Osteocyte (in vitro differentiated cells): ENCODE results near the gene UPB1. TPM values are rescaled to one million over a fixed set of nuclear protein-coding genes. Genes with fewer than 3 reads are reported as not detected.

Source experiments
- DNase-seq: peaks from one replicate; pipeline ENCODE4 v3.0.0; 2021; ENCODE audit warnings: mixed read lengths; ENCODE audit not compliant: unreplicated experiment; ENCODE audit errors: extremely low spot score
- H3K27ac Mint-ChIP-seq: one replicate; pipeline ENCODE4 v1.8.0; 2021; ENCODE audit warnings: mild to moderate bottlenecking, mixed read lengths; ENCODE audit not compliant: unreplicated experiment
- H3K27me3 Mint-ChIP-seq: one replicate; pipeline ENCODE4 v1.8.0; 2021; ENCODE audit warnings: mixed read lengths; ENCODE audit not compliant: unreplicated experiment
- H3K36me3 Mint-ChIP-seq: one replicate; pipeline ENCODE4 v1.8.0; 2021; ENCODE audit warnings: mixed read lengths; ENCODE audit not compliant: unreplicated experiment
- H3K4me1 Mint-ChIP-seq: one replicate; pipeline ENCODE4 v1.8.0; 2021; ENCODE audit warnings: mixed read lengths; ENCODE audit not compliant: unreplicated experiment
- H3K4me3 Mint-ChIP-seq: one replicate; pipeline ENCODE4 v1.8.0; 2021; ENCODE audit warnings: mild to moderate bottlenecking, moderate library complexity, mixed read lengths; ENCODE audit not compliant: unreplicated experiment
- H3K9me3 Mint-ChIP-seq: one replicate; pipeline ENCODE4 v1.8.0; 2021; ENCODE audit warnings: mixed read lengths; ENCODE audit not compliant: unreplicated experiment
- total RNA-seq: library from RNA; stranded (reverse); gene quantifications from 2 replicates; pipeline ENCODE4 v1.2.1, GENCODE V29; 2021
- TF ChIP-seq, protein P1 (sequence below): fragments of 200-600 bp; sonication (generic); IDR thresholded peaks from 2 replicates; pipeline ENCODE4 v1.5.0; 2021; ENCODE audit warnings: antibody characterized with exemption, mild to moderate bottlenecking, moderate library complexity

UPB1 gene
- total RNA-seq, 1 donor from 2014 or later = not detected

DNA sequence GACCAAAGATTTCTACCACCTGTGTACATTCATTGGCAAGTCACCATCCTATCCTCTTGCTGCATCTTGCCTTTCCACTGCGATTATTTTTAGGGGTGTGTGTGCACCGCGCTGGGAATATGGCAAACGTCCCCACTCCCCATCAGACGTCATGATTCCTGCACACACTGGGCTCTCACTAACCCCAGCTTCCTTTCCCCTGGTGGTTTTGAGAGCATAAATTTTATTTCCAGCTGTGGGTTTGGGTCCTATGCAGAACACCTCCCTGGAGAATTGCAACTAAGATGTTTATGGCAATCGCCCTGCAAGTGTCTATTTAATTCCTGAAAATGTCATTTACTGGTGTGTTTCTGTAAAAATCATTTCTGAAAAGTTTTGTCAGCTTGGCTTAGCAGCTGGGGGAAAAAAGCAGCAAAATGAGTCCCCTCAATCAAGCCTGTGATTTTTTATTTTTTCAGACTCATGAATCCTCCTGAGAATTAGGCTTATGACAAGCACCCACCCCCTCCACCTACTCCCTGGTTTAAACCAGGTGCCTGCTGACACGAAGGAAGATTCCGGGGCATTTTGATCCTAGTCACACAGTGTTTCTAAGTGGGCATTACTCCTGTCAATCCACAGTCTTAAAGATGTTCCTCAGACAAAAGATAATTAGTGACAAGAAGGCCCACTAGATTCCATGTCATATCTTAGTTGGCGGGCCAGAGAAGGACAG, 23.8 kb downstream of the UPB1 start:
- TF ChIP-seq, protein P1, sequence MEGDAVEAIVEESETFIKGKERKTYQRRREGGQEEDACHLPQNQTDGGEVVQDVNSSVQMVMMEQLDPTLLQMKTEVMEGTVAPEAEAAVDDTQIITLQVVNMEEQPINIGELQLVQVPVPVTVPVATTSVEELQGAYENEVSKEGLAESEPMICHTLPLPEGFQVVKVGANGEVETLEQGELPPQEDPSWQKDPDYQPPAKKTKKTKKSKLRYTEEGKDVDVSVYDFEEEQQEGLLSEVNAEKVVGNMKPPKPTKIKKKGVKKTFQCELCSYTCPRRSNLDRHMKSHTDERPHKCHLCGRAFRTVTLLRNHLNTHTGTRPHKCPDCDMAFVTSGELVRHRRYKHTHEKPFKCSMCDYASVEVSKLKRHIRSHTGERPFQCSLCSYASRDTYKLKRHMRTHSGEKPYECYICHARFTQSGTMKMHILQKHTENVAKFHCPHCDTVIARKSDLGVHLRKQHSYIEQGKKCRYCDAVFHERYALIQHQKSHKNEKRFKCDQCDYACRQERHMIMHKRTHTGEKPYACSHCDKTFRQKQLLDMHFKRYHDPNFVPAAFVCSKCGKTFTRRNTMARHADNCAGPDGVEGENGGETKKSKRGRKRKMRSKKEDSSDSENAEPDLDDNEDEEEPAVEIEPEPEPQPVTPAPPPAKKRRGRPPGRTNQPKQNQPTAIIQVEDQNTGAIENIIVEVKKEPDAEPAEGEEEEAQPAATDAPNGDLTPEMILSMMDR = no peak
- DNase-seq = no peak
- Mint-ChIP-seq H3K36me3 (no peaks in the 10 kb centered on the region), H3K27ac (no peak overlapping the region), H3K4me3 (no peak overlapping the region), H3K27me3 (no peaks in the 10 kb centered on the region), H3K4me1 (peaks cover 19% of the 10 kb centered on the region), H3K9me3 (no peaks in the 10 kb centered on the region)

DNA sequence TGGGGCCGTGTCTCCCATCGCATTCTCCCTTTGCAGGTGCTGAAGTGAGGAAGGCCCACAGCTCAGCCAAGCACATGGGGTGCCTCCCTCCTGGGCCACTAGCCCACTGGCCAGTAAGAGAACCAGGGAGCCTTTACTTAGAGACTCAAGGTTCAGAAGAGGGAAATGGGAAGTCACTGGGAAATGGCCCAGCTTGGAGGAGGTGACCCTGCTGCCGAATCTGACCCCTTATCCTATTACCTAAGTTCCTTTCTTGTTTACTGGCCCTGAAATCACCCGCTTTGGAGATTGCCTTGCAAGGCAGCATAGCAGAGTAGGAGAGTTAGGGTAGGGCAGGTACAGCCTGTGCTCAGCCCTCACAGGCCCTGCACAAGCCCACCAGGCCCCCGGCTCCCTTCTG, 24.4 kb downstream of the UPB1 start:
- TF ChIP-seq, protein P1 = no peak
- H3K27ac Mint-ChIP-seq = no peak overlapping the region
- no peaks in the 10 kb centered on the region for H3K9me3 Mint-ChIP-seq
- no peaks in the 10 kb centered on the region for H3K27me3 Mint-ChIP-seq
- H3K36me3 Mint-ChIP-seq = no peaks in the 10 kb centered on the region
- H3K4me3 Mint-ChIP-seq = no peak overlapping the region
- H3K4me1 Mint-ChIP-seq = peaks cover 19% of the 10 kb centered on the region
- DNase-seq = no peak

DNA sequence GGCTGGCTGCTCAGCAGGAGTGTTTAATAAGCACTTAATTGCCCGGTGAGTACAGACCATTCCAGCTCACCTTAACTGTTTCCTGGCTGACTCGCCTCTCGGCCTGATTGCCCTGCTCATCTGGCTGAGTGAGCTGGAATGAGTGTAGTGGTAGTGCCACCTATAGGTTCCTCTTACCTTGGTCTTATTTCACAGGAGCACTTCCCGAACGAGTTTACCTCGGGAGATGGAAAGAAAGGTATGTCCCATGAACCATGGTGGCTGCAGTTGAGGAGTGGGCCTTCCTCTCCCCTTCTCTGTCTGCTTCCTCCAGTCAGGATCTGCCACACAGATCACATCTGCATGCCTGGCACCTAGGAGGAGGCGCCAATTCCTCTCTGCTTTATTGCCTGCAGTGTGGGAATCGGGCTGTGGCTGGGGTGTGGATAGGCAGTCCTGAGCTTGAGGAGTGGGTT, 26.7 kb downstream of the UPB1 start:
- Mint-ChIP-seq H3K9me3 (no peaks in the 10 kb centered on the region), H3K36me3 (no peaks in the 10 kb centered on the region)

DNA sequence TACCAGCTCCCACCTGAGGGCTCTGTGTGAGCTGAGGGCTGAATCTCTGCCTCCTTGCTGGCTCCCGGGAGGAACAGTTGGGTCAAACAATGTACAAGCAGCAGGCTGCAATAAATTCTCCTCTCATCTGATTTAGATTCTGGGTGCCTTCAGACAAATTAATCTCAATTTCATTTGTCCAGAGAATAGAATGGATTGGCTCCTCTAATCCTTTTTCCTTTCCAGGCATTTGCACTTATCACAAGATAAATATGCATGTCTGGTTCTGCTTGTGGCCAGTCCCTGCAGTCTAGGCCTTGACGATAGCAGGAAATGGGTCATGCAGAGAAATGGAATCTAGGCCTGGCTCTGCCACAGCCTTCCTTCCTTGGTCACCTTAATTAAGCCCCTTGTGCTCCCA, 28.7 kb downstream of the UPB1 start:
- Mint-ChIP-seq H3K36me3 (no peaks in the 10 kb centered on the region), H3K4me1 (peaks cover 6% of the 10 kb centered on the region), H3K27ac (no peak overlapping the region), H3K9me3 (no peaks in the 10 kb centered on the region), H3K27me3 (no peaks in the 10 kb centered on the region), H3K4me3 (no peak overlapping the region)
- DNase-seq = no peak
- TF ChIP-seq, protein P1 = no peak

More for the DNA sequence above, 26.7 kb downstream of the UPB1 start:
- Mint-ChIP-seq H3K27ac (no peak overlapping the region), H3K27me3 (no peaks in the 10 kb centered on the region), H3K4me3 (no peak overlapping the region), H3K4me1 (peaks cover 11% of the 10 kb centered on the region)
- TF ChIP-seq, protein P1 = peak; percentile 70
- DNase-seq = no peak

DNA sequence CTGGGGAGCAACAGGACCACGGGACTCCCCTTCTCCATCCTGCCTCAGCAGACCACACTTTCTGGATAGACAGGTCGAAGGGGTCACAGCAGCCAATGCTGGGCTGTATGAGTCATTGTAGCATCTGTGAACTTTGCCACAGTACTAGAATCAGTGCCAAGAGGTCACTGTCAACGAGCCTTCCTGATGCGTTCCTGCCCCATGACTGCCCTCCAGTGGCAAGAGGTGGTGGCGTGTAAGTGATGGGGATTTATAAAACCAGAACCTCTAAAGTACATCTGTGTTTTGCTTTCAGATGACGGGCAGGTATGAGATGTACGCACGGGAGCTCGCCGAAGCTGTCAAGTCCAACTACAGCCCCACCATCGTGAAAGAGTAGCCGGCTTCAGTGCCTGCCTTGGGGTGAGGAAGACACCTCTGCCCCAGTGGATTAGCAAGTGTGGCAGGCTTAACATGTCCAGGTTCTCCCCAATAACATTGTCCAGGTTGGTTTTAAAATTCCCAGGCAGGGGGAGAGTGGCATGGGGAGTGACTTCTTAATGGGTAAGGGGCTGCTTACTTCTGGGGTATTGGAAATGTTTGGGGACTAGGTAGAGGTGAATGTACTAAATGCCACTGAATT, 30.4 kb downstream of the UPB1 start:
- peaks cover 6% of the 10 kb centered on the region for H3K4me1 Mint-ChIP-seq
- H3K9me3 Mint-ChIP-seq = no peaks in the 10 kb centered on the region
- H3K27me3 Mint-ChIP-seq = peaks cover 2% of the 10 kb centered on the region
- no peak overlapping the region for H3K4me3 Mint-ChIP-seq
- TF ChIP-seq, protein P1 = peak; percentile 89
- no peaks in the 10 kb centered on the region for H3K36me3 Mint-ChIP-seq
- no peak overlapping the region for H3K27ac Mint-ChIP-seq
- DNase-seq = no peak
